Right lobe of liver (tissue), 4 donors: ENCODE measurements around the gene YIPF4.

Source experiments
- CTCF ChIP-seq, 4 donors: fragments of 200-600 bp in 3 of 4; fragments of 450-650 bp in 1 of 4; IDR thresholded peaks; one replicate each; pipeline versions ENCODE4 v1.5.1 to v1.8.0; 2016 to 2022; ENCODE audit warnings: antibody characterized with exemption in 4 of 4, mild to moderate bottlenecking in 2 of 4
- POLR2A ChIP-seq: fragments of 450-650 bp; IDR thresholded peaks from one replicate; pipeline ENCODE4 v1.6.1; 2017; ENCODE audit warnings: antibody characterized with exemption, mild to moderate bottlenecking
- donor health status: DM: no; HTN: no; CAD: no.
- donor health status: DM: no; HTN: no; CAD: no.
- donor health status: DM: no; HTN: yes; CAD: no.

GRCh38 chr2:32229635-32230034, 48.1 kb upstream of the YIPF4 start:
- TF ChIP-seq CTCF (IDR thresholded peaks at IDR 0.05), result no peak
- no peak for TF ChIP-seq POLR2A
